ENCODE measurements around the gene RNU5B-1.

DNA sequence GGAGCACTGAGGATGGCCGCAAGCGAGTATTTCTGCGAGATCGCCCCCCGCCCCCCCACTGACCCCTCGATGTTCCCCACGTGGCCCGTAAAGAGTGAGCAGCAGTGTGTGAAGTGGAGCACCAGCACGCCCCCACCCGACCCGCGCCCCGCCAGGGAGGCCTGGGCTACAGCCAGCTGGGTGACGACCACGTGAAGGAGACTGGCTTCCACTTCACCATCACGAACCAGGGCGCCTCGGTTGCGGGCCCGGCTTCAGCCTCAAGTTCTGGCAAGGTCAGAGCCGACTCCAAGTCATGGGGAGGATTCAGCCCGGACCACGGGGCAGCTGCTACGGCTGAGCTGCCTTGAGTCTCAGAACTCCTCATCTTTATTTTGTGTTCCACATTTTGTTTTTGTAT, 2.4 kb upstream of the RNU5B-1 start:
- TF ChIP-seq, protein P1, sequence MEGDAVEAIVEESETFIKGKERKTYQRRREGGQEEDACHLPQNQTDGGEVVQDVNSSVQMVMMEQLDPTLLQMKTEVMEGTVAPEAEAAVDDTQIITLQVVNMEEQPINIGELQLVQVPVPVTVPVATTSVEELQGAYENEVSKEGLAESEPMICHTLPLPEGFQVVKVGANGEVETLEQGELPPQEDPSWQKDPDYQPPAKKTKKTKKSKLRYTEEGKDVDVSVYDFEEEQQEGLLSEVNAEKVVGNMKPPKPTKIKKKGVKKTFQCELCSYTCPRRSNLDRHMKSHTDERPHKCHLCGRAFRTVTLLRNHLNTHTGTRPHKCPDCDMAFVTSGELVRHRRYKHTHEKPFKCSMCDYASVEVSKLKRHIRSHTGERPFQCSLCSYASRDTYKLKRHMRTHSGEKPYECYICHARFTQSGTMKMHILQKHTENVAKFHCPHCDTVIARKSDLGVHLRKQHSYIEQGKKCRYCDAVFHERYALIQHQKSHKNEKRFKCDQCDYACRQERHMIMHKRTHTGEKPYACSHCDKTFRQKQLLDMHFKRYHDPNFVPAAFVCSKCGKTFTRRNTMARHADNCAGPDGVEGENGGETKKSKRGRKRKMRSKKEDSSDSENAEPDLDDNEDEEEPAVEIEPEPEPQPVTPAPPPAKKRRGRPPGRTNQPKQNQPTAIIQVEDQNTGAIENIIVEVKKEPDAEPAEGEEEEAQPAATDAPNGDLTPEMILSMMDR (IDR thresholded peaks at IDR 0.05), result no peak
- TF ChIP-seq POLR2A (IDR thresholded peaks at IDR 0.05), result no peak
- TF ChIP-seq POLR2AphosphoS5 (IDR thresholded peaks at IDR 0.05), result no peak
